HCT116 (cell line): ENCODE results near the gene SPON1. TPM values are rescaled to one million over a fixed set of nuclear protein-coding genes. Genes with fewer than 3 reads are reported as not detected.

Experiments used
- ATAC-seq: fragments of 200-7000 bp; cut with Tn5 transposase; 2 replicates; pipeline ENCODE4 v1.9.1; 2020; ENCODE audit warnings: mild to moderate bottlenecking, moderate library complexity
- BruUV-seq: library from RNA; stranded (reverse); fragments of 400-500 nt; replicated peaks from 2 replicates; lab custom pipeline; 2021; lab: Mats Ljungman, UMichigan
- CTCF ChIA-PET: fragments of 300-600 bp; sonication (Branson Sonifier 250); formaldehyde crosslinking; loops from one replicate; lab custom pipeline; 2021; ENCODE audit warnings: antibody characterized with exemption; lab: Charles Lee
- POLR2A ChIA-PET: fragments of 300-600, 350-600 bp; sonication (Branson Sonifier 250); formaldehyde crosslinking; loops from one replicate; lab custom pipeline; 2021; ENCODE audit warnings: antibody characterized with exemption; lab: Charles Lee
- RAD21 ChIA-PET, 2 experiments: fragments of 300-600 bp; sonication (Branson Sonifier 250); formaldehyde crosslinking; loops; one replicate each; lab custom pipeline; 2023; ENCODE audit warnings: low total read pairs in 2 of 2; ENCODE audit not compliant: uncharacterized antibody in 2 of 2, unreplicated experiment in 2 of 2, low non-redundant PET in 1 of 2; lab: Charles Lee
- DNase-seq: peaks from one replicate; pipeline ENCODE4 v3.0.0-alpha.2; 2010; ENCODE audit warnings: low read depth, low spot score
- H2AFZ ChIP-seq: fragments of 200-600 bp; shearing (Covaris generic), sonication (generic); 2 replicates; pipeline ENCODE4 v1.6.1; 2017; ENCODE audit warnings: low read depth, mixed run types, mixed read lengths, antibody characterized with exemption, low read length; ENCODE audit not compliant: poor library complexity, severe bottlenecking
- H3K27ac ChIP-seq: 2 replicates; pipeline ENCODE4 v1.5.1; 2012; ENCODE audit warnings: low read depth, low read length
- H3K27me3 ChIP-seq: fragments of 200-600 bp; sonication (generic); 2 replicates; pipeline ENCODE4 v1.6.1; 2016; ENCODE audit warnings: mixed run types, low read length, mixed read lengths; ENCODE audit not compliant: insufficient read depth
- H3K36me3 ChIP-seq, 2 experiments: fragments of 200-500 bp in 1 of 2; fragments of 200-600 bp in 1 of 2; sonication (Bioruptor generic) in 1 of 2; sonication (generic) in 1 of 2; 2 replicates each; pipeline versions ENCODE4 v1.5.1 to v1.6.1; 2014 to 2016; ENCODE audit warnings: low read length in 2 of 2, inconsistent platforms in 1 of 2, mixed read lengths in 1 of 2, mixed run types in 1 of 2; ENCODE audit not compliant: insufficient read depth in 2 of 2, control insufficient read depth in 1 of 2
- H3K4me1 ChIP-seq, 2 experiments: fragments of 200-600 bp in 1 of 2; sonication (generic) in 1 of 2; 2 replicates each; pipeline versions ENCODE4 v1.5.1 to v1.6.1; 2012 to 2017; ENCODE audit warnings: low read length in 2 of 2, inconsistent platforms in 1 of 2, mild to moderate bottlenecking in 1 of 2, mixed read lengths in 1 of 2, mixed run types in 1 of 2, moderate library complexity in 1 of 2; ENCODE audit not compliant: insufficient read depth in 2 of 2, control insufficient read depth in 1 of 2
- H3K4me2 ChIP-seq: fragments of 200-600 bp; sonication (generic); 2 replicates; pipeline ENCODE4 v1.6.1; 2017; ENCODE audit warnings: mixed run types, low read length, mixed read lengths
- H3K4me3 ChIP-seq, 2 experiments: fragments of 200-600 bp in 1 of 2; sonication (generic) in 1 of 2; replicated peaks in 1 of 2; 2 replicates each; pipeline ENCODE4 v1.5.1; 2011 to 2016; ENCODE audit warnings: low read length in 2 of 2, control low read depth in 1 of 2, low read depth in 1 of 2, mild to moderate bottlenecking in 1 of 2, mixed read lengths in 1 of 2, mixed run types in 1 of 2
- H3K79me2 ChIP-seq: fragments of 200-600 bp; sonication (generic); 2 replicates; pipeline ENCODE4 v1.6.1; 2017; ENCODE audit warnings: mild to moderate bottlenecking, mixed run types, low read length, moderate library complexity, mixed read lengths; ENCODE audit not compliant: insufficient read depth
- H3K9ac ChIP-seq: fragments of 200-600 bp; sonication (generic); 2 replicates; pipeline ENCODE4 v1.6.1; 2016; ENCODE audit warnings: low read length, mixed read lengths
- H3K9me2 ChIP-seq: fragments of 200-600 bp; sonication (generic), shearing (Covaris generic); 2 replicates; pipeline ENCODE4 v1.6.1; 2017; ENCODE audit warnings: mixed run types, mild to moderate bottlenecking, moderate library complexity; ENCODE audit not compliant: insufficient read depth
- H3K9me3 ChIP-seq, 2 experiments: fragments of 200-500 bp in 1 of 2; fragments of 200-600 bp in 1 of 2; sonication (Bioruptor generic) in 1 of 2; sonication (generic) in 1 of 2; 2 replicates each; pipeline ENCODE4 v1.6.1; 2014 to 2017; ENCODE audit warnings: low read length in 2 of 2, mixed read lengths in 2 of 2, inconsistent platforms in 1 of 2, low read depth in 1 of 2, mild to moderate bottlenecking in 1 of 2, mixed run types in 1 of 2, moderate library complexity in 1 of 2; ENCODE audit not compliant: control insufficient read depth in 1 of 2, insufficient read depth in 1 of 2
- H4K20me1 ChIP-seq: fragments of 200-600 bp; sonication (generic), shearing (Covaris generic); 2 replicates; pipeline ENCODE4 v1.6.1; 2017; ENCODE audit warnings: mixed run types, mild to moderate bottlenecking, moderate library complexity; ENCODE audit not compliant: insufficient read depth
- CBX3 ChIP-seq: IDR thresholded peaks from 2 replicates; pipeline ENCODE4 v1.6.1; 2012; ENCODE audit warnings: low read depth
- EGR1 ChIP-seq: IDR thresholded peaks from 2 replicates; pipeline ENCODE4 v1.6.1; 2012; ENCODE audit warnings: low read depth
- EZH2 ChIP-seq: fragments of 200-600 bp; sonication (generic); IDR thresholded peaks from 2 replicates; pipeline ENCODE4 v1.6.1; 2017; ENCODE audit warnings: antibody characterized with exemption, mixed run types
- EZH2phosphoT487 ChIP-seq: fragments of 200-600 bp; IDR thresholded peaks from 2 replicates; pipeline ENCODE4 v1.6.1; 2018; ENCODE audit warnings: antibody characterized with exemption, borderline replicate concordance
- FOSL1 ChIP-seq: IDR thresholded peaks from 2 replicates; pipeline ENCODE4 v1.6.1; 2012; ENCODE audit warnings: low read depth
- POLR2AphosphoS5 ChIP-seq: IDR thresholded peaks from 2 replicates; pipeline ENCODE4 v1.6.1; 2011; ENCODE audit warnings: mild to moderate bottlenecking, low read depth, low read length, moderate library complexity
- RAD21 ChIP-seq: IDR thresholded peaks from 2 replicates; pipeline ENCODE4 v1.6.1; 2012; ENCODE audit warnings: low read depth, mild to moderate bottlenecking
- SIN3A ChIP-seq: IDR thresholded peaks from 2 replicates; pipeline ENCODE4 v1.6.1; 2012; ENCODE audit warnings: low read depth
- SP1 ChIP-seq: IDR thresholded peaks from 2 replicates; pipeline ENCODE4 v1.6.1; 2012; ENCODE audit warnings: low read depth
- SRF ChIP-seq: IDR thresholded peaks from 2 replicates; pipeline ENCODE4 v1.6.1; 2012; ENCODE audit warnings: low read depth
- YY1 ChIP-seq: IDR thresholded peaks from 2 replicates; pipeline ENCODE4 v1.6.1; 2011; ENCODE audit warnings: low read length, low read depth, moderate library complexity, mild to moderate bottlenecking; ENCODE audit not compliant: insufficient replicate concordance; ENCODE audit errors: extremely low read depth
- ZFX ChIP-seq: fragments of 450-650 bp; IDR thresholded peaks from 2 replicates; pipeline ENCODE4 v1.6.1; 2017
- intact Hi-C: fragments of 100-400 bp; cut with micrococcal nuclease; formaldehyde crosslinking; loops from 2 replicates; pipeline ENCODE4 v1.10.0; 2022
- total RNA-seq: library from RNA; stranded (reverse); gene quantifications from one replicate; pipeline ENCODE4 v1.2.1, GENCODE V29; 2021; ENCODE audit not compliant: unreplicated experiment
- TF ChIP-seq, protein P1 (sequence below), 3 experiments: fragments of 200-600 bp in 1 of 3; sonication (generic) in 1 of 3; IDR thresholded peaks in 2 of 3; conservative IDR thresholded peaks in 1 of 3; 2 replicates each; pipeline ENCODE4 v1.5.1; 2012 to 2017; ENCODE audit warnings: low read depth in 2 of 3, low read length in 2 of 3, antibody characterized with exemption in 1 of 3, borderline replicate concordance in 1 of 3, control low read depth in 1 of 3, mild to moderate bottlenecking in 1 of 3, mixed read lengths in 1 of 3, mixed run types in 1 of 3, moderate library complexity in 1 of 3; ENCODE audit not compliant: insufficient read depth in 1 of 3
- TF ChIP-seq, protein P2 (sequence below): IDR thresholded peaks from 2 replicates; pipeline ENCODE4 v1.6.1; 2012
- TF ChIP-seq, protein P3 (sequence below): IDR thresholded peaks from 2 replicates; pipeline ENCODE4 v1.6.1; 2012

Gene SPON1
- total RNA-seq, 1 experiment from 2014 or later = 0.17 TPM

DNA sequence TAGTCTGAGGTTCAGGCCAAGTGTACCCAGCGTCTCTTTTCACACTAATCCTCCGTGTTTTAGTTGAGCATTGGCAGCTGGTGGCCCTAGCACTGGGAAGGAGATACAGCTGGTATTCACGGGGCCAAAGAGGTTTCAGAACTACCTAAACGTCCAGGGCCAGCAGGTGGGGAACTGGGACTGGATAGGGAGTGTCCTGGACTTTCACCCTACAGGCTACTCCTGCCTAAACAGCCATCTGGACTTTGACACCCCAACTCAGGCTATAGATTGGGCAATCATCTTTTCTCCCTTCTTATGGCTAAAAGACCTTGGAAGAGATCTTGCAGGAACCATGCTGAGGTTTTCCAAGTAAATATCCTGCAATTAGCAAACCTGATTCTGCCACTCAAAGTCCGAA, 2.8 kb downstream of the SPON1 start:
- no peaks in the 10 kb centered on the region for H3K9me3 ChIP-seq
- H3K9me2 ChIP-seq = no peaks in the 10 kb centered on the region
- ATAC-seq (peak; percentile 64), DNase-seq (no peak)
- POLR2A ChIA-PET = no interaction called here
- peak overlapping the region; percentile 56 for H3K4me2 ChIP-seq
- no peaks in the 10 kb centered on the region for H3K36me3 ChIP-seq
- no TSS peak for BruUV-seq
- peaks cover 14% of the 10 kb centered on the region; the same call in 1 of the 2 replicates for H3K27me3 ChIP-seq
- H2AFZ ChIP-seq = peak overlapping the region; percentile 78
- intact Hi-C loops = no loop called here
- TF ChIP-seq EGR1 = no peak
- TF ChIP-seq, protein P1, sequence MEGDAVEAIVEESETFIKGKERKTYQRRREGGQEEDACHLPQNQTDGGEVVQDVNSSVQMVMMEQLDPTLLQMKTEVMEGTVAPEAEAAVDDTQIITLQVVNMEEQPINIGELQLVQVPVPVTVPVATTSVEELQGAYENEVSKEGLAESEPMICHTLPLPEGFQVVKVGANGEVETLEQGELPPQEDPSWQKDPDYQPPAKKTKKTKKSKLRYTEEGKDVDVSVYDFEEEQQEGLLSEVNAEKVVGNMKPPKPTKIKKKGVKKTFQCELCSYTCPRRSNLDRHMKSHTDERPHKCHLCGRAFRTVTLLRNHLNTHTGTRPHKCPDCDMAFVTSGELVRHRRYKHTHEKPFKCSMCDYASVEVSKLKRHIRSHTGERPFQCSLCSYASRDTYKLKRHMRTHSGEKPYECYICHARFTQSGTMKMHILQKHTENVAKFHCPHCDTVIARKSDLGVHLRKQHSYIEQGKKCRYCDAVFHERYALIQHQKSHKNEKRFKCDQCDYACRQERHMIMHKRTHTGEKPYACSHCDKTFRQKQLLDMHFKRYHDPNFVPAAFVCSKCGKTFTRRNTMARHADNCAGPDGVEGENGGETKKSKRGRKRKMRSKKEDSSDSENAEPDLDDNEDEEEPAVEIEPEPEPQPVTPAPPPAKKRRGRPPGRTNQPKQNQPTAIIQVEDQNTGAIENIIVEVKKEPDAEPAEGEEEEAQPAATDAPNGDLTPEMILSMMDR (IDR thresholded peaks at IDR 0.05 in 2 of 3, conservative IDR thresholded peaks at IDR 0.05 in 1 of 3; ENCODE audit: borderline replicate concordance in 1 of 3, insufficient read depth in 1 of 3, low read depth in 2 of 3, low read length in 2 of 3) = no peak; a peak in 1 of 6 replicates
- no peak for TF ChIP-seq CBX3
- TF ChIP-seq FOSL1 = no peak
- peak; percentile 39 for TF ChIP-seq RAD21
- TF ChIP-seq EZH2 = no peak
- no peak overlapping the region for H3K27ac ChIP-seq
- peaks cover 0 to 11% of the 10 kb centered on the region in 2 experiments; a peak in 2 of 4 replicates for H3K4me1 ChIP-seq
- no peaks in the 10 kb centered on the region for H4K20me1 ChIP-seq
- RAD21 ChIA-PET = interaction anchor here in 1 of 2 experiments (0.7 kb wide), 1 partner anchor 193 kb away, joined by 3 read pairs; no protein-coding TSS in a partner anchor
- H3K79me2 ChIP-seq = no peaks in the 10 kb centered on the region
- H3K9ac ChIP-seq = no peak overlapping the region
- CTCF ChIA-PET = no interaction called here
- no peak overlapping the region for H3K4me3 ChIP-seq

DNA sequence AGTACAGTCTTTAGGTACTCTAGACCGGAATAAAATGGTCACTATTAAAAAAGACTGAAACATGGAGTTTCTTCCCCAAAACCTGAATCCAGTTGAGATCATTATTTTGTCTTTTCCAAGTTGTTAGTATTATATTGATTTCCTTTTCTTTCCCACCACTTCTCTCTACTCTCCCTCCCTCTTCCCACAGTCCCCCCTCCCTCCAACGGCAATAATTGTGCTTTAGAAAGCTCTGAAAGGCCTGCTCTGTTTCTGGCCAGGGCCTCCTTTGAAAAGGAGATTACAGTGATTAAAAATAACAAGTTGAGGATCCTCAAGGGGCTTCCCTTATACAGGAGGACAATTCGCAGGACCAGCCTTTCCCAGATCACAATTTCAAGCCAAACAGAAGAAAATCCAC, 3.5 kb downstream of the SPON1 start:
- no peak overlapping the region for H3K27ac ChIP-seq
- no TSS peak for BruUV-seq
- peaks cover 12% of the 10 kb centered on the region; the same call in 1 of the 2 replicates for H3K27me3 ChIP-seq
- no peak for ATAC-seq
- TF ChIP-seq YY1 (no peak), RAD21 (no peak), POLR2AphosphoS5 (no peak), SIN3A (no peak), CBX3 (no peak), ZFX (no peak), SP1 (no peak), SRF (no peak), EZH2 (no peak), EZH2phosphoT487 (no peak)
- TF ChIP-seq, protein P1 (IDR thresholded peaks at IDR 0.05 in 2 of 3, conservative IDR thresholded peaks at IDR 0.05 in 1 of 3; ENCODE audit: borderline replicate concordance in 1 of 3, insufficient read depth in 1 of 3, low read depth in 2 of 3, low read length in 2 of 3) = no peak
- TF ChIP-seq, protein P2, sequence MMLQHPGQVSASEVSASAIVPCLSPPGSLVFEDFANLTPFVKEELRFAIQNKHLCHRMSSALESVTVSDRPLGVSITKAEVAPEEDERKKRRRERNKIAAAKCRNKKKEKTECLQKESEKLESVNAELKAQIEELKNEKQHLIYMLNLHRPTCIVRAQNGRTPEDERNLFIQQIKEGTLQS = no peak
- TF ChIP-seq, protein P3, sequence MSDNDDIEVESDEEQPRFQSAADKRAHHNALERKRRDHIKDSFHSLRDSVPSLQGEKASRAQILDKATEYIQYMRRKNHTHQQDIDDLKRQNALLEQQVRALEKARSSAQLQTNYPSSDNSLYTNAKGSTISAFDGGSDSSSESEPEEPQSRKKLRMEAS = no peak
- TF ChIP-seq, all 23 proteins: peak for 0
- H3K9ac ChIP-seq = no peak overlapping the region
- no peak for DNase-seq
- ChIA-PET RAD21 (no interaction called here), POLR2A (no interaction called here), CTCF (no interaction called here)
- H2AFZ ChIP-seq = no peak overlapping the region
- no peaks in the 10 kb centered on the region for H3K79me2 ChIP-seq
- peaks cover 0 to 11% of the 10 kb centered on the region in 2 experiments; a peak in 2 of 4 replicates for H3K4me1 ChIP-seq
- H3K4me2 ChIP-seq = no peak overlapping the region
- no peaks in the 10 kb centered on the region for H3K36me3 ChIP-seq
- no peaks in the 10 kb centered on the region for H4K20me1 ChIP-seq
- no peaks in the 10 kb centered on the region for H3K9me2 ChIP-seq
- intact Hi-C loops = no loop called here
- H3K4me3 ChIP-seq = no peak overlapping the region
- no peaks in the 10 kb centered on the region for H3K9me3 ChIP-seq
